GM12874 (cell line): ENCODE data around the gene ZNF554.

Source experiments
- TF ChIP-seq, protein P1 (sequence below): IDR thresholded peaks from 2 replicates; pipeline ENCODE4 v1.5.1; 2011; ENCODE audit warnings: low read depth, mild to moderate bottlenecking, control low read depth, low read length, moderate library complexity; ENCODE audit not compliant: insufficient read depth

The ZNF554 gene

DNA sequence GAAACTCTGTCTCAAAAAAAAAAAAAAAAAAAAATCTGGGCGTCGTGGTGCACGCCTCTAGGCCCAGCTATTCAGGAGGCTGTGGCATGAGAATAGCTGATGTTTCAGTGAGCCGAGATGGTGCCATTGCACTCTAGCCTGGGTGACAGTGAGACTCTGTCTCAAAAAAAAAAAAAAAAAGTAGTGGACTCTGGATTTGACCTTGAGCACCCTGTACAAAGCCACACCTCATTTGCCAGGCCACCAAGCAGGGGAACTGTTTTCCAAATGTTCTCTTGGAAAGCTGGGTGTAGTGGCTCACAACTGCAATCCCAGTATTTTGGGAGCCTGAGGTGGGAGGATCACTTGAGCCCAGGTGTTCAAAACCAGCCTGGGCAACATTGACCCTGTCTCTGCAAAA is 17.8 kb downstream of the ZNF554 start:
- TF ChIP-seq, protein P1, sequence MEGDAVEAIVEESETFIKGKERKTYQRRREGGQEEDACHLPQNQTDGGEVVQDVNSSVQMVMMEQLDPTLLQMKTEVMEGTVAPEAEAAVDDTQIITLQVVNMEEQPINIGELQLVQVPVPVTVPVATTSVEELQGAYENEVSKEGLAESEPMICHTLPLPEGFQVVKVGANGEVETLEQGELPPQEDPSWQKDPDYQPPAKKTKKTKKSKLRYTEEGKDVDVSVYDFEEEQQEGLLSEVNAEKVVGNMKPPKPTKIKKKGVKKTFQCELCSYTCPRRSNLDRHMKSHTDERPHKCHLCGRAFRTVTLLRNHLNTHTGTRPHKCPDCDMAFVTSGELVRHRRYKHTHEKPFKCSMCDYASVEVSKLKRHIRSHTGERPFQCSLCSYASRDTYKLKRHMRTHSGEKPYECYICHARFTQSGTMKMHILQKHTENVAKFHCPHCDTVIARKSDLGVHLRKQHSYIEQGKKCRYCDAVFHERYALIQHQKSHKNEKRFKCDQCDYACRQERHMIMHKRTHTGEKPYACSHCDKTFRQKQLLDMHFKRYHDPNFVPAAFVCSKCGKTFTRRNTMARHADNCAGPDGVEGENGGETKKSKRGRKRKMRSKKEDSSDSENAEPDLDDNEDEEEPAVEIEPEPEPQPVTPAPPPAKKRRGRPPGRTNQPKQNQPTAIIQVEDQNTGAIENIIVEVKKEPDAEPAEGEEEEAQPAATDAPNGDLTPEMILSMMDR, result no peak

DNA sequence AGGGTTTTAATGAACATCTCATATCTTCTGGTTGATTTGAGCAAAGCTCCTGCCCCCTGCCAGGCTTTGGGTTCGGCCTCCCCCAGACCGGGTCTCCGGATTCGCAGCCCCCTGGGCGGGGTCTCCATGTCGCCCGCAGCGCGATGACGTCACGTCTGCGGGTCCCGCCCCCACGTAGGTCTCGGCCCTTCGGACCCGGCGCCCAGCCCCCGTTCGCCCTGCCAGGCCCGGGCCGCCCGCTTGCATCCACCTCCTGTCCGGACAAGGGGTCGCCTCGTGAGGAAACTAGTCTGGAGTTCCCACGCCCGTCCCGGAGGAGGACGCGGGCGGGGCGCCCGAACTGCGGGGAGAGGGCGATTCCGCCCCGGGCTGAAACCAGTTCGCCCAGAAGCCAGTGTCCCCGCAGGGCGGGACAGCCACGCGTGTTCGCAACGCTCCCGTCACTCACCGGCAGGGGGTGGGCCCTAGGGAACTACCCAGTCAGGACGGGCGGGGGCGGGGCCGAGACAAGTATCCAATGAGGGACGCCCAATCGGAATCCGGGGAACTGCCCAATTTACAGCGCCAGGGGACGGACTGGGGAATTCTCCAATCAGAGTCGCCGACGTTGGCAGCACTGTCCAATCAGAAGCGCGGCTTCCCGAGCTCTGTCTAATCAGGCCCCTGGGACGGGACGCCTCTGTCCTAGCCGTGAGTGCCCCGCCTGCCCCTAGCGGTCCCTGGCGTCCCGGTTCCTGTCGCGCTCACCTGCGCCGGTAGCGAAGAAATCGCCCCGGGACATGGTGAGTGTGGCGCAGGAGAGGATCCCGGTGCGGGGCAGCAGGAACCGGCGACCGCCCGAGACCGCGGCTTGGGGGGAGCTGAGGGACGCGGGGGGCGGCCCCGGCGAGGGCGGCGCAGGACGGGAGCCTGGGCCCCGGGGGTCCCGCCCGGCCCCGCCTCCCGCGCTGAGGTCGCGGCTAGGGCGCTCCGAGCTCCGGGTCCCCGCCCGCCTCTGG is 21.4 kb downstream of the ZNF554 start, which contains the start of gene ZNF555:
TSS of gene ZNF555 (plus strand) at position 682 of the 998 bp plus-strand sequence. CDS start at position 780, 98 bp downstream.
- TF ChIP-seq, protein P1, result peak; percentile 42; the same call in 1 of the 2 replicates

DNA sequence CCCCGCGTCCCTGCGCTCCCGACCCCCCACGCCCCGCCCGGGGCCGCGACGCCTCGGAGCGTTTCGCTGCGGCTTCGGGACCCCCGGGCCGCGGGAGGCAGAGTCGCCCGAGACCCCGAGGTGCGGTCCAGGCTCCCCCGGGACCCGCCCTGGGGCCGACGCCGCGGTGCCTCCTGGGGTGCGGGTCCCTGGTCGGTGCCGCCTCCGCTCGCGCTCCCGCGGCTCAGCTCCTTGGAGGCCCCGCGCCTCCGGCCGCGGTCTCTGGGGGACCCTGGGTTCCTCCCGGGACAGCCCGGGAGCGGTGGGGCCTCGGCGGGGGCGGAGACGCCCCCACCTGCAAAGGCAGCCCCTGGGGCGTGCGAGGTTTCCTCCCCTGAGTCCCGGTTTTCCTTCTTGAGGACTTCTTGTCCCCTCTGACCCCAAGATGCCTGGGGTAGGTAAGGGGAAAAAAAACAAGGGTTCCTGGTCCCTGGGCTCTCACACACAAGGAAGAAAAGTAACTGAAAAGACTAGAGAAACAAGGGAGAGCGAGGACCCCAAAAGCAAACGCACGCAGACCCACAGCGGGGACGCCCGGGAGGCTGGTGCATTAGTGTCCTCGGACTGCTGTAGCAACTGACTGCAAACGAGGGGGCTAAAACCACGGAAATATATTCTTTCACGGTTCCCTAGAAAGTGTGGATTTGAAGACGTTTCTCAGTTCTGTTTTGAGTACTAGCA is 22.3 kb downstream of the ZNF554 start:
- TF ChIP-seq, protein P1, result no peak

DNA sequence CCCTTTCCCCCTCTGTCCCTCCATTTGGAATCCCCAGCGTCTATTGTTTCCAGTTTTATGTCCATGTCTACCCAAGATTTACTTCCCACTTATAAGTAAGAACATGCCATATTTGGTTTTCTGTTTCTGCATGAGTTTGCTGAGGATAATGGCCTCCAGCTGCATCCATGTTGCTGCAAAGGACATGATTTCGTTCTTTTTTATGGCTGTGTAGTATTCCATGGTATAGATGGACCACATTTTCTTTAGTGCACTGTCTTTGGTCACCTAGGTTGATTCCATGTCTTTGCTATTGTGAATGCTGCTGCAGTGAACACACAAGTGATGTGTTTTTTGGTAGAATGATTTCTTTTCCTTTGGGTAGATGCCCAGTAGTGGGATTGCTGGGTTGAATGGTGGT is 25.4 kb downstream of the ZNF554 start:
- TF ChIP-seq, protein P1, result no peak

DNA sequence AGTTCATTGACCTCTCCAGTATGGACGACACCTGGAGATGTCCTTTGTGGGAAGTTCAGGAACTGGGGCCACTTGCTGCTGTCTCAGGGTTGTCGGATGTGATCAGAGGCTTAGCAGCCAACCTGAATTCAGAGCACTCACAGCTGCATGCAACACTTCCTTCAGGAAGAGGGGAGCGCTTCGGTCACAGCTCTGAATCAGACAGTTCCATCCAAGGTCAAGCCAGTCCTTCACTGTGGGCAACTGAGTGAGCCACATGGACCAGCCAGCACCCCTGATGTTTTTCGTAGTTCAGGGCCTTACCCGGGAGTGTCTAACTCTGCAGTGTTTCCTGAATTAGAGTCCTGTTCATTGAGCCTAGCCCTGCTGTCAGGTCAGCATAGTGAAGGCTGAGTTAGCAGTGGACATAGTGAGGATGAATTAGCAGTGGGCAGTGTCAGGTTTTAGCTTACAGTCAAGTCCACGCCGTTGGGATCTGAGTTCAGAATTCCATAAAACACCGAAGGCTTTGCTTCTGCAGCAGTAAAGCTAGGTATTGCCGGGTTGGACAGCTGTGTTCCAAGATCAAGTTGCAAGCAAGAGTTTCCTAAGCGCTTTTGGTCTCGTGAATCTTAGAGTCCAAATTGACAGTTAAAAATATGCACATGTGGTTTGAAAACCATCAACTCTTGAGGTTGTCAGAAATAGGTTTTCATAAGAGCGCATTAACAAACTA is 26.7 kb downstream of the ZNF554 start:
- TF ChIP-seq, protein P1, result no peak

DNA sequence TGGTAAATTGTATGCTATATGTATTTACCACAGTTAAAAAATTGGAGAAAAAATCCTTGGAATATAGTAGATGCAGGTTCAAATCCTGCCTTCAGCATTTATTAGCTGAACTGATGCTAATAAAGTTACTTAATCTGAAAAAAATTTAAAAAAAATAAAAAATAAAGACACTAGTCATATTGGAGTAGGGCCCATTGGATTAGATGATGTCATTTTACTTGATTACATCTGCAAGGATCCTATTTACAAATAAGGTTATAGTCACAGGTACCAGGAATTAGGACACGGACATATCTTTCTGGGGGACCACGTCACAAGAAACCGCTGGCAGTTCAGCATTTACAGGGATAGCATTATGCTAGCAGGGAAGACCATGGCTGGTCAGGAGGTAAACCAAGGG is 27.8 kb downstream of the ZNF554 start:
- TF ChIP-seq, protein P1, result no peak
